GM19099 (cell line): ENCODE measurements around the gene PLLP.

ENCODE experiments used
- POLR2A ChIP-seq: IDR thresholded peaks from 3 replicates; pipeline ENCODE4 v1.6.1; 2011; ENCODE audit warnings: low read depth; ENCODE audit not compliant: insufficient read length; ENCODE audit errors: extremely low read depth

Gene PLLP

GRCh38 chr16:57284952-57285363 is 486 bp upstream of the PLLP start:
- TF ChIP-seq POLR2A: no peak

- no peak for TF ChIP-seq POLR2A
Measured at GRCh38 chr16:57283959-57284208, 588 bp downstream of the PLLP start.

- TF ChIP-seq POLR2A: no peak
Measured at GRCh38 chr16:57283214-57283958, 1.1 kb downstream of the PLLP start.

- TF ChIP-seq POLR2A: no peak
Measured at GRCh38 chr16:57282510-57283213, 1.8 kb downstream of the PLLP start.

- TF ChIP-seq POLR2A: no peak
Measured at GRCh38 chr16:57281791-57282190, 2.7 kb downstream of the PLLP start.

- no peak for TF ChIP-seq POLR2A
Measured at GRCh38 chr16:57279780-57280638, 4.5 kb downstream of the PLLP start.

GRCh38 chr16:57278494-57278893 is 6.0 kb downstream of the PLLP start:
- no peak for TF ChIP-seq POLR2A

GRCh38 chr16:57277586-57277985 is 6.9 kb downstream of the PLLP start:
- no peak for TF ChIP-seq POLR2A

- TF ChIP-seq POLR2A: no peak
Measured at GRCh38 chr16:57276596-57276995, 7.9 kb downstream of the PLLP start.

GRCh38 chr16:57273826-57274225 is 10.6 kb downstream of the PLLP start:
- TF ChIP-seq POLR2A: no peak

- TF ChIP-seq POLR2A: no peak
Measured at GRCh38 chr16:57273359-57273758, 11.1 kb downstream of the PLLP start.

- no peak for TF ChIP-seq POLR2A
Measured at GRCh38 chr16:57271867-57272495, 12.5 kb downstream of the PLLP start.

GRCh38 chr16:57271063-57271345 is 13.5 kb downstream of the PLLP start:
- TF ChIP-seq POLR2A: no peak

- no peak for TF ChIP-seq POLR2A
Measured at GRCh38 chr16:57270221-57271062, 14.0 kb downstream of the PLLP start.
